OCI-LY7 (cell line): ENCODE measurements around the gene RALB. TPM values are rescaled to one million over a fixed set of nuclear protein-coding genes. Genes with fewer than 3 reads are reported as not detected.

ENCODE experiments used
- BruUV-seq: library from RNA; stranded (reverse); fragments of 400-500 nt; replicated peaks from 2 replicates; lab custom pipeline; 2021; lab: Mats Ljungman, UMichigan
- CTCF ChIA-PET: fragments of 300-600 bp; sonication (Branson Sonifier 250); formaldehyde crosslinking; loops from one replicate; lab custom pipeline; 2022; ENCODE audit warnings: antibody characterized with exemption; ENCODE audit not compliant: unreplicated experiment; lab: Charles Lee
- POLR2A ChIA-PET: fragments of 300-600 bp; sonication (Branson Sonifier 250); formaldehyde crosslinking; loops from one replicate; lab custom pipeline; 2022; ENCODE audit warnings: antibody characterized with exemption; lab: Charles Lee
- DNase-seq: peaks from one replicate; pipeline ENCODE4 v3.0.0-alpha.2; 2015; ENCODE audit warnings: low spot score
- H2AFZ ChIP-seq: fragments of 200-600 bp; sonication (generic), shearing (Covaris generic); 2 replicates; pipeline ENCODE4 v1.6.1; 2014; ENCODE audit warnings: mild to moderate bottlenecking, antibody characterized with exemption, low read length, moderate library complexity
- H3K27ac ChIP-seq: fragments of 200-600 bp; sonication (generic); 2 replicates; pipeline ENCODE4 v1.5.1; 2014; ENCODE audit warnings: mixed run types, low read depth, mild to moderate bottlenecking, moderate library complexity, low read length, inconsistent platforms; ENCODE audit not compliant: poor library complexity, severe bottlenecking
- H3K36me3 ChIP-seq: fragments of 200-600 bp; sonication (generic); 2 replicates; pipeline ENCODE4 v1.6.1; 2014; ENCODE audit warnings: mild to moderate bottlenecking, antibody characterized with exemption, low read length, moderate library complexity, mixed read lengths; ENCODE audit not compliant: insufficient read depth
- H3K4me1 ChIP-seq: fragments of 200-600 bp; sonication (generic); 2 replicates; pipeline ENCODE4 v1.5.1; 2014; ENCODE audit warnings: mild to moderate bottlenecking, low read length; ENCODE audit not compliant: insufficient read depth, poor library complexity, severe bottlenecking
- H3K4me2 ChIP-seq: fragments of 200-600 bp; sonication (generic); 2 replicates; pipeline ENCODE4 v1.6.1; 2014; ENCODE audit warnings: mild to moderate bottlenecking, low read length
- H3K4me3 ChIP-seq: fragments of 200-600 bp; sonication (generic); 2 replicates; pipeline ENCODE4 v1.5.1; 2014; ENCODE audit warnings: mild to moderate bottlenecking, low read depth, low read length; ENCODE audit not compliant: poor library complexity, severe bottlenecking
- H3K79me2 ChIP-seq: fragments of 200-600 bp; sonication (generic); 2 replicates; pipeline ENCODE4 v1.6.1; 2016; ENCODE audit warnings: low read depth, mild to moderate bottlenecking, low read length, moderate library complexity, mixed read lengths; ENCODE audit not compliant: insufficient read depth
- H3K9me2 ChIP-seq: fragments of 200-600 bp; sonication (generic); 2 replicates; pipeline ENCODE4 v1.6.1; 2016; ENCODE audit warnings: mild to moderate bottlenecking, low read length, mixed read lengths; ENCODE audit not compliant: insufficient read depth
- H3K9me3 ChIP-seq: fragments of 200-600 bp; sonication (generic); 2 replicates; pipeline ENCODE4 v1.6.1; 2014; ENCODE audit warnings: mild to moderate bottlenecking, mixed run types, low read length, mixed read lengths
- H4K20me1 ChIP-seq: fragments of 200-600 bp; sonication (generic); 2 replicates; pipeline ENCODE4 v1.6.1; 2014; ENCODE audit warnings: mild to moderate bottlenecking, antibody characterized with exemption, low read length, moderate library complexity, mixed read lengths; ENCODE audit not compliant: insufficient read depth
- CTCF ChIP-seq: fragments of 200-600 bp; sonication (generic); conservative IDR thresholded peaks from 2 replicates; pipeline ENCODE4 v1.5.1; 2014; ENCODE audit warnings: mild to moderate bottlenecking, antibody characterized with exemption, low read length, moderate library complexity, mixed read lengths
- EZH2phosphoT487 ChIP-seq: fragments of 200-600 bp; sonication (generic); IDR thresholded peaks from 2 replicates; pipeline ENCODE4 v1.6.1; 2018; ENCODE audit warnings: low read depth, borderline replicate concordance, mild to moderate bottlenecking, mixed run types, antibody characterized with exemption, low read length, moderate library complexity, mixed read lengths
- intact Hi-C: fragments of 100-400 bp; cut with micrococcal nuclease; formaldehyde crosslinking; loops from one replicate; pipeline ENCODE4 v1.10.0; 2022; ENCODE audit not compliant: unreplicated experiment
- total RNA-seq, 2 experiments: library from RNA; depleted of rRNA in 1 of 2; stranded (reverse); fragments of >200 nt in 1 of 2; shearing (Covaris generic) in 1 of 2; gene quantifications; 2 replicates each; pipeline ENCODE4 v1.2.3, GENCODE V29; 2014 to 2022

The RALB gene
- total RNA-seq, 2 experiments from 2014 or later, result 16.2 to 23.6 TPM

DNA sequence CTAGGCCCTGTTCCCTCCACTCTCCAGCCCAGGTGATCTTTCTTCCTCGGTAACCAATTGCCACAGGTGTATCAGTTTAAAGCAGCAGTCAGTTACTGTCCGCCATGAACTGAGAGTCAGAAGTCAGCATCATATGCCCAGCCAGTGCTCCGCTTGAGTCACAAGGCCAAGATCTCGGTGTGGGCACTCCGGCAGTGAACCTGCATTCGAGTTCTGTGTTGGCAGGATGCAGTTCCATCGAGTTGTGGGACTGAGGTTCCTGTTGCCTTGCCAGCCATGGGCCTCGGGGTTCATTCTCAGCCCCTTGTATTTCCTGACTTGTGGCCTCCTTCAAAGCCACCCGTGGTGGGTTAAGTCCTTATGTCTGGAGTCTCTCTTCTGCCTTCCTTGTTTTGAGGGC is 26.3 kb upstream of the RALB start:
- H3K36me3 ChIP-seq, result peaks cover 6% of the 10 kb centered on the region; the same call in 1 of the 2 replicates
- H3K79me2 ChIP-seq, result peaks cover 14% of the 10 kb centered on the region
- no peak overlapping the region for H3K4me2 ChIP-seq
- ChIA-PET POLR2A (no interaction called here), CTCF (no interaction called here)
- no peak overlapping the region for H3K4me3 ChIP-seq
- H3K27ac ChIP-seq, result no peak overlapping the region
- intact Hi-C loops, result no loop called here
- no peak for TF ChIP-seq EZH2phosphoT487
- TF ChIP-seq CTCF, result no peak
- H3K9me3 ChIP-seq, result no peaks in the 10 kb centered on the region
- H3K4me1 ChIP-seq, result peaks cover 68% of the 10 kb centered on the region
- H2AFZ ChIP-seq, result no peak overlapping the region
- peaks cover under 1% of the 10 kb centered on the region; the same call in 1 of the 2 replicates for H4K20me1 ChIP-seq
- no peaks in the 10 kb centered on the region for H3K9me2 ChIP-seq
- DNase-seq, result no peak
- BruUV-seq, result no TSS peak

GRCh38 chr2:120227111-120227991 is 25.3 kb upstream of the RALB start:
- DNase-seq, result peak; percentile 31
- TF ChIP-seq CTCF, result no peak
- no peak for TF ChIP-seq EZH2phosphoT487
- Histone ChIP-seq H3K79me2 (peaks cover 4% of the 10 kb centered on the region), H3K4me1 (peaks cover 66% of the 10 kb centered on the region), H4K20me1 (no peaks in the 10 kb centered on the region), H3K9me2 (no peaks in the 10 kb centered on the region), H3K36me3 (no peaks in the 10 kb centered on the region), H3K4me2 (peak overlapping the region; percentile 85), H3K4me3 (no peak overlapping the region), H3K9me3 (no peaks in the 10 kb centered on the region), H3K27ac (no peak overlapping the region), H2AFZ (peak overlapping the region; percentile 42)
- BruUV-seq, result no TSS peak
- CTCF ChIA-PET, result no interaction called here
- intact Hi-C loops, result no loop called here
- POLR2A ChIA-PET, result interaction anchor here (1.3 to 1.6 kb wide), 2 partner anchors 51 to 86 kb away, joined by 3 read pairs; no protein-coding TSS in a partner anchor

DNA sequence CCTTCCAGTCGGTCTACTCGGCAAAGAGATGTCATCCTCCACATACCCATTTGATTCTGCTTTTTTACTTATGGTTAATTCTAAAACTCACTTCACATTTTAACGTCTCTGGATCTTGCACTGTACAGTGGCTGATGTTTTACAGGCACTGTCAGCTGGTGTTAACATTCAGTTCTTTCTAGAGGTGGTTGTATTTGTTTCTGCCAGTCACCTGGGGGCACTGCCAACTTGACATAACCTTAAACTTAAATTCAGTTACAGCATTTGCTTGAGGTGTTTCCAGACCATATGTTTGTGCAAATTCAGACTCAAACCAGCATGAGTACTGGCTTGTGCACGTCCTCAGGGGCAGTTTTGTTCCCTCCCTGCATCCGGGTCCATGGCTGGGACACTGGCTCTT is 24.1 kb upstream of the RALB start:
- POLR2A ChIA-PET, result interaction anchor here (0.8 to 1.6 kb wide), 4 partner anchors 52 to 86 kb away, joined by 3 to 5 read pairs (median 3); no protein-coding TSS in a partner anchor
- peaks cover 63% of the 10 kb centered on the region for H3K4me1 ChIP-seq
- peak; percentile 40 for DNase-seq
- H2AFZ ChIP-seq, result peak overlapping the region; percentile 42; the same call in 1 of the 2 replicates
- H3K9me2 ChIP-seq, result no peaks in the 10 kb centered on the region
- H3K9me3 ChIP-seq, result no peaks in the 10 kb centered on the region
- no peaks in the 10 kb centered on the region for H3K79me2 ChIP-seq
- peak overlapping the region; percentile 85 for H3K4me2 ChIP-seq
- BruUV-seq, result no TSS peak
- H3K36me3 ChIP-seq, result no peaks in the 10 kb centered on the region
- no peak overlapping the region for H3K27ac ChIP-seq
- CTCF ChIA-PET, result no interaction called here
- no peaks in the 10 kb centered on the region for H4K20me1 ChIP-seq
- H3K4me3 ChIP-seq, result no peak overlapping the region
- TF ChIP-seq EZH2phosphoT487 (no peak), CTCF (peak; percentile 50; the same call in 1 of the 2 replicates)
- intact Hi-C loops, result loop anchor here (1.0 kb wide), 1 partner anchor 85 kb away; no protein-coding TSS in a partner anchor
